NCI-H1417 (cell line): ENCODE data around the gene TM7SF3.

ENCODE experiments used
- DNase-seq, 3 experiments: peaks; one replicate each; lab custom pipeline; 2025; lab: John Stamatoyannopoulos, UW

TM7SF3 gene

DNA sequence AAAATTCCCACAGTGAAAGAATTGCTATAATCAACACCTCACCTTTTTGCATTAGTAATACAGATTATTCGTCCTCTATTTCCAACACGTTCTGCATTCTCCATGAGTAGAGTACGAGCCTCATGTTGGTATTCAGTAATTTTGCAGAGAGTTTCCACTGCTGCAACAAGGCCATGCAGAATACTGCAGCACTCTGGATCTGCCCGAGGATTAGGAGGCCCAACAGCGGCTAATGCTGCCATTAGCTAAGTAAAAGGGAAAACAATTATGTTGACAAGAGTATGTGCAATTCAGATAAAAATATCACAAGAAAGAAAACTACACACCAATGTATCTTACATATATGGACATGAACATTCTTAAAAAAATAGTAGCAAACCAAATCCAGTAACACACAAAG, 85.5 kb downstream of the TM7SF3 start:
- no peak for DNase-seq
